Panc1 (cell line): ENCODE results near the gene HLCS. TPM values are rescaled to one million over a fixed set of nuclear protein-coding genes. Genes with fewer than 3 reads are reported as not detected.

Experiments used
- ATAC-seq: fragments of 200-7000 bp; cut with Tn5 transposase; 2 replicates; pipeline ENCODE4 v1.9.1; 2020; ENCODE audit warnings: mild to moderate bottlenecking, moderate library complexity
- BruUV-seq: library from RNA; stranded (reverse); fragments of 400-500 nt; replicated peaks from 2 replicates; lab custom pipeline; 2021; lab: Mats Ljungman, UMichigan
- CTCF ChIA-PET: fragments of 300-600 bp; sonication (Branson Sonifier 250); formaldehyde crosslinking; loops from one replicate; lab custom pipeline; 2022; ENCODE audit warnings: antibody characterized with exemption; lab: Charles Lee
- POLR2A ChIA-PET: fragments of 300-600 bp; sonication (Branson Sonifier 250); formaldehyde crosslinking; loops from one replicate; lab custom pipeline; 2022; ENCODE audit warnings: antibody characterized with exemption; lab: Charles Lee
- DNase-seq: peaks from one replicate; pipeline ENCODE4 v3.0.0-alpha.2; 2010; ENCODE audit warnings: low read depth, low spot score
- H3K27ac ChIP-seq: 2 replicates; pipeline ENCODE4 v1.5.1; 2011; ENCODE audit warnings: mild to moderate bottlenecking, low read length, inconsistent platforms
- H3K27me3 ChIP-seq: fragments of 200-500 bp; sonication (Bioruptor generic); 2 replicates; pipeline ENCODE4 v1.6.0; 2014; ENCODE audit warnings: low read length, inconsistent platforms; ENCODE audit not compliant: control insufficient read depth, insufficient read depth
- H3K36me3 ChIP-seq: fragments of 200-500 bp; sonication (Bioruptor generic); 2 replicates; pipeline ENCODE4 v1.5.1; 2014; ENCODE audit warnings: inconsistent platforms, mild to moderate bottlenecking, low read length, moderate library complexity; ENCODE audit not compliant: control insufficient read depth, insufficient read depth
- H3K4me1 ChIP-seq: 2 replicates; pipeline ENCODE4 v1.5.1; 2011; ENCODE audit warnings: inconsistent platforms, mild to moderate bottlenecking, low read length, moderate library complexity; ENCODE audit not compliant: control insufficient read depth, insufficient read depth
- H3K4me3 ChIP-seq, 2 experiments: 2 replicates each; pipeline ENCODE4 v1.5.1; 2011 to 2012; ENCODE audit warnings: low read depth in 2 of 2, low read length in 2 of 2, mild to moderate bottlenecking in 2 of 2, inconsistent platforms in 1 of 2, moderate library complexity in 1 of 2
- H3K9me3 ChIP-seq: fragments of 200-500 bp; sonication (Bioruptor generic); 2 replicates; pipeline ENCODE4 v1.5.1; 2014; ENCODE audit warnings: low read depth, mild to moderate bottlenecking, inconsistent platforms, low read length, moderate library complexity; ENCODE audit not compliant: control insufficient read depth, insufficient read depth
- POLR2AphosphoS5 ChIP-seq: IDR thresholded peaks from 2 replicates; pipeline ENCODE4 v1.6.1; 2012; ENCODE audit warnings: mild to moderate bottlenecking, low read depth, low read length, moderate library complexity
- REST ChIP-seq, 2 experiments: IDR thresholded peaks; 2 replicates each; pipeline ENCODE4 v1.6.1; 2011 to 2012; ENCODE audit warnings: low read depth in 2 of 2, control low read depth in 1 of 2, low read length in 1 of 2, mild to moderate bottlenecking in 1 of 2, moderate library complexity in 1 of 2; ENCODE audit not compliant: insufficient read depth in 1 of 2
- SIN3A ChIP-seq: IDR thresholded peaks from 2 replicates; pipeline ENCODE4 v1.6.1; 2012; ENCODE audit warnings: low read depth, mild to moderate bottlenecking, low read length, moderate library complexity, borderline replicate concordance; ENCODE audit not compliant: insufficient read depth
- TCF7L2 ChIP-seq: IDR thresholded peaks from 2 replicates; pipeline ENCODE4 v1.6.1; 2011; ENCODE audit warnings: mild to moderate bottlenecking, low read depth, low read length, inconsistent platforms
- in situ Hi-C: cut with HindIII; loops from 2 replicates; pipeline ENCODE4 v1.10.0; 2016; ENCODE audit warnings: low sequenced_read_pairs, low pct_unique_long_range_greater_than_20kb
- intact Hi-C: fragments of 100-400 bp; cut with micrococcal nuclease; formaldehyde crosslinking; loops from one replicate; pipeline ENCODE4 v1.10.0; 2022; ENCODE audit not compliant: unreplicated experiment
- total RNA-seq: library from RNA; stranded (reverse); gene quantifications from one replicate; pipeline ENCODE4 v1.2.1, GENCODE V29; 2021; ENCODE audit not compliant: unreplicated experiment
- TF ChIP-seq, protein P1 (sequence below): fragments of 450-650 bp; IDR thresholded peaks from 2 replicates; pipeline ENCODE4 v1.5.1; 2017; ENCODE audit warnings: mild to moderate bottlenecking

Gene HLCS
- total RNA-seq, 1 experiment from 2014 or later: 15.3 TPM

- peaks cover 8% of the 10 kb centered on the region for H3K4me1 ChIP-seq
- POLR2A ChIA-PET: no interaction called here
- no TSS peak for BruUV-seq
- CTCF ChIA-PET: no interaction called here
- in situ Hi-C loops: no loop called here
- TF ChIP-seq SIN3A: no peak
- no peak for TF ChIP-seq POLR2AphosphoS5
- TF ChIP-seq, protein P1, sequence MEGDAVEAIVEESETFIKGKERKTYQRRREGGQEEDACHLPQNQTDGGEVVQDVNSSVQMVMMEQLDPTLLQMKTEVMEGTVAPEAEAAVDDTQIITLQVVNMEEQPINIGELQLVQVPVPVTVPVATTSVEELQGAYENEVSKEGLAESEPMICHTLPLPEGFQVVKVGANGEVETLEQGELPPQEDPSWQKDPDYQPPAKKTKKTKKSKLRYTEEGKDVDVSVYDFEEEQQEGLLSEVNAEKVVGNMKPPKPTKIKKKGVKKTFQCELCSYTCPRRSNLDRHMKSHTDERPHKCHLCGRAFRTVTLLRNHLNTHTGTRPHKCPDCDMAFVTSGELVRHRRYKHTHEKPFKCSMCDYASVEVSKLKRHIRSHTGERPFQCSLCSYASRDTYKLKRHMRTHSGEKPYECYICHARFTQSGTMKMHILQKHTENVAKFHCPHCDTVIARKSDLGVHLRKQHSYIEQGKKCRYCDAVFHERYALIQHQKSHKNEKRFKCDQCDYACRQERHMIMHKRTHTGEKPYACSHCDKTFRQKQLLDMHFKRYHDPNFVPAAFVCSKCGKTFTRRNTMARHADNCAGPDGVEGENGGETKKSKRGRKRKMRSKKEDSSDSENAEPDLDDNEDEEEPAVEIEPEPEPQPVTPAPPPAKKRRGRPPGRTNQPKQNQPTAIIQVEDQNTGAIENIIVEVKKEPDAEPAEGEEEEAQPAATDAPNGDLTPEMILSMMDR: no peak
- no peak for TF ChIP-seq TCF7L2
- no peak for TF ChIP-seq REST (IDR thresholded peaks at IDR 0.05; ENCODE audit: insufficient read depth in 1 of 2, low read depth in 2 of 2, low read length in 1 of 2)
- no peaks in the 10 kb centered on the region for H3K36me3 ChIP-seq
- intact Hi-C loops: no loop called here
- no peak for ATAC-seq
- H3K27me3 ChIP-seq: no peaks in the 10 kb centered on the region
- DNase-seq: no peak
- no peak overlapping the region for H3K4me3 ChIP-seq
- H3K9me3 ChIP-seq: no peaks in the 10 kb centered on the region
- H3K27ac ChIP-seq: no peak overlapping the region
Observed at GRCh38 chr21:36852864-36853263, 113.6 kb downstream of the HLCS start.

- in situ Hi-C loops: no loop called here
- Histone ChIP-seq H3K4me1 (peaks cover 13% of the 10 kb centered on the region), H3K27ac (no peak overlapping the region), H3K4me3 (no peak overlapping the region), H3K9me3 (no peaks in the 10 kb centered on the region), H3K27me3 (no peaks in the 10 kb centered on the region), H3K36me3 (no peaks in the 10 kb centered on the region)
- ATAC-seq (no peak), DNase-seq (no peak)
- POLR2A ChIA-PET: no interaction called here
- CTCF ChIA-PET: no interaction called here
- no TSS peak for BruUV-seq
- TF ChIP-seq, protein P1: no peak
- intact Hi-C loops: no loop called here
Observed at GRCh38 chr21:36852293-36852692, 114.2 kb downstream of the HLCS start.
